Urinary bladder (tissue), 4 donors: ENCODE data around the gene SOHLH1. TPM values are rescaled to one million over a fixed set of nuclear protein-coding genes. Genes with fewer than 3 reads are reported as not detected.

Experiments used
- DNase-seq: peaks from one replicate; pipeline ENCODE4 v3.0.0-alpha.2; 2015; ENCODE audit errors: extremely low spot score
- H3K27ac ChIP-seq: one replicate; pipeline ENCODE4 v1.5.1; 2013; ENCODE audit warnings: low read depth, mild to moderate bottlenecking, moderate library complexity
- H3K36me3 ChIP-seq: one replicate; pipeline ENCODE4 v1.6.1; 2013; ENCODE audit warnings: mild to moderate bottlenecking, moderate library complexity; ENCODE audit not compliant: insufficient read depth
- H3K4me1 ChIP-seq: one replicate; pipeline ENCODE4 v1.6.1; 2013; ENCODE audit warnings: mild to moderate bottlenecking, moderate library complexity; ENCODE audit not compliant: insufficient read depth
- H3K4me3 ChIP-seq: one replicate; pipeline ENCODE4 v1.5.1; 2013; ENCODE audit warnings: low read depth, low read length
- WGBS: extraction: QIAGEN DNeasy Blood & Tissue Kit; methylation state at CpG from one replicate; pipeline ENCODE4 v1.1.7; 2013; 5-methylcytosine and 5-hydroxymethylcytosine counted together
- polyA plus RNA-seq: library from polyadenylated mRNA; stranded (reverse); fragments of 200-250 nt; gene quantifications from one replicate; pipeline ENCODE4 v1.2.3, GENCODE V29; 2013
- total RNA-seq: library from RNA; depleted of rRNA; stranded (reverse); fragments of >200 nt; gene quantifications from one replicate; pipeline ENCODE4 v1.2.3, GENCODE V29; 2014
- donor health status: healthy with polysubstance abuse.
- donor health status: healthy.

SOHLH1 gene
- total and polyA plus RNA-seq, 2 donors: not detected

GRCh38 chr9:135737840-135738521 lies 38.7 kb upstream of the SOHLH1 start:
- no peaks in the 10 kb centered on the region for H3K4me1 ChIP-seq
- no peak overlapping the region for H3K27ac ChIP-seq
- WGBS: 62% methylated on average over 16 of the region's 16 CpGs
- DNase-seq: no peak
- no peaks in the 10 kb centered on the region for H3K36me3 ChIP-seq
- H3K4me3 ChIP-seq: no peak overlapping the region

GRCh38 chr9:135736979-135737839 lies 37.9 kb upstream of the SOHLH1 start:
- Histone ChIP-seq H3K36me3 (no peaks in the 10 kb centered on the region), H3K4me1 (no peaks in the 10 kb centered on the region), H3K4me3 (no peak overlapping the region), H3K27ac (no peak overlapping the region)
- DNase-seq: no peak
- 64% methylated on average over 23 of the region's 23 CpGs for WGBS

GRCh38 chr9:135736272-135736978 lies 37.1 kb upstream of the SOHLH1 start:
- DNase-seq: no peak
- Histone ChIP-seq H3K4me3 (no peak overlapping the region), H3K4me1 (no peaks in the 10 kb centered on the region), H3K27ac (no peak overlapping the region), H3K36me3 (no peaks in the 10 kb centered on the region)
- 3% methylated on average over 78 of the region's 78 CpGs for WGBS

GRCh38 chr9:135734616-135735144 lies 35.4 kb upstream of the SOHLH1 start:
- Histone ChIP-seq H3K27ac (no peak overlapping the region), H3K4me3 (no peak overlapping the region), H3K36me3 (no peaks in the 10 kb centered on the region), H3K4me1 (no peaks in the 10 kb centered on the region)
- 76% methylated on average over 27 of the region's 27 CpGs for WGBS
- no peak for DNase-seq

- DNase-seq: no peak
- 62% methylated on average over 6 of the region's 6 CpGs for WGBS
- H3K27ac ChIP-seq: no peak overlapping the region
- H3K4me3 ChIP-seq: no peak overlapping the region
- H3K4me1 ChIP-seq: no peaks in the 10 kb centered on the region
- H3K36me3 ChIP-seq: no peaks in the 10 kb centered on the region
Observed at GRCh38 chr9:135732569-135733257, 33.4 kb upstream of the SOHLH1 start.

- H3K27ac ChIP-seq: no peak overlapping the region
- H3K36me3 ChIP-seq: no peaks in the 10 kb centered on the region
- DNase-seq: no peak
- H3K4me1 ChIP-seq: no peaks in the 10 kb centered on the region
- 94% methylated on average over 12 of the region's 12 CpGs for WGBS
- no peak overlapping the region for H3K4me3 ChIP-seq
Observed at GRCh38 chr9:135731454-135731853, 32.2 kb upstream of the SOHLH1 start.

- Histone ChIP-seq H3K27ac (no peak overlapping the region), H3K4me3 (no peak overlapping the region), H3K36me3 (no peaks in the 10 kb centered on the region), H3K4me1 (no peaks in the 10 kb centered on the region)
- 78% methylated on average over 13 of the region's 13 CpGs for WGBS
- no peak for DNase-seq
Observed at GRCh38 chr9:135729480-135729879, 30.2 kb upstream of the SOHLH1 start.

GRCh38 chr9:135728436-135729110 lies 29.3 kb upstream of the SOHLH1 start:
- no peaks in the 10 kb centered on the region for H3K36me3 ChIP-seq
- DNase-seq: no peak
- 57% methylated on average over 18 of the region's 18 CpGs for WGBS
- H3K4me1 ChIP-seq: no peaks in the 10 kb centered on the region
- H3K4me3 ChIP-seq: no peak overlapping the region
- no peak overlapping the region for H3K27ac ChIP-seq

- Histone ChIP-seq H3K4me1 (no peaks in the 10 kb centered on the region), H3K27ac (no peak overlapping the region), H3K4me3 (no peak overlapping the region), H3K36me3 (no peaks in the 10 kb centered on the region)
- 39% methylated on average over 11 of the region's 11 CpGs for WGBS
- no peak for DNase-seq
Observed at GRCh38 chr9:135727257-135727875, 28.1 kb upstream of the SOHLH1 start.

GRCh38 chr9:135726138-135726853 lies 27.0 kb upstream of the SOHLH1 start:
- Histone ChIP-seq H3K36me3 (no peaks in the 10 kb centered on the region), H3K27ac (no peak overlapping the region), H3K4me3 (no peak overlapping the region), H3K4me1 (no peaks in the 10 kb centered on the region)
- WGBS: 51% methylated on average over 16 of the region's 16 CpGs
- DNase-seq: no peak

- Histone ChIP-seq H3K27ac (no peak overlapping the region), H3K4me1 (no peaks in the 10 kb centered on the region), H3K4me3 (no peak overlapping the region), H3K36me3 (no peaks in the 10 kb centered on the region)
- 70% methylated on average over 16 of the region's 16 CpGs for WGBS
- no peak for DNase-seq
Observed at GRCh38 chr9:135724186-135724787, 25.0 kb upstream of the SOHLH1 start.

- no peaks in the 10 kb centered on the region for H3K4me1 ChIP-seq
- H3K4me3 ChIP-seq: no peak overlapping the region
- no peak overlapping the region for H3K27ac ChIP-seq
- 60% methylated on average over 18 of the region's 18 CpGs for WGBS
- no peaks in the 10 kb centered on the region for H3K36me3 ChIP-seq
- no peak for DNase-seq
Observed at GRCh38 chr9:135722365-135722764, 23.1 kb upstream of the SOHLH1 start.
